ENCODE results near the gene SEMA6A.

The SEMA6A gene

DNA sequence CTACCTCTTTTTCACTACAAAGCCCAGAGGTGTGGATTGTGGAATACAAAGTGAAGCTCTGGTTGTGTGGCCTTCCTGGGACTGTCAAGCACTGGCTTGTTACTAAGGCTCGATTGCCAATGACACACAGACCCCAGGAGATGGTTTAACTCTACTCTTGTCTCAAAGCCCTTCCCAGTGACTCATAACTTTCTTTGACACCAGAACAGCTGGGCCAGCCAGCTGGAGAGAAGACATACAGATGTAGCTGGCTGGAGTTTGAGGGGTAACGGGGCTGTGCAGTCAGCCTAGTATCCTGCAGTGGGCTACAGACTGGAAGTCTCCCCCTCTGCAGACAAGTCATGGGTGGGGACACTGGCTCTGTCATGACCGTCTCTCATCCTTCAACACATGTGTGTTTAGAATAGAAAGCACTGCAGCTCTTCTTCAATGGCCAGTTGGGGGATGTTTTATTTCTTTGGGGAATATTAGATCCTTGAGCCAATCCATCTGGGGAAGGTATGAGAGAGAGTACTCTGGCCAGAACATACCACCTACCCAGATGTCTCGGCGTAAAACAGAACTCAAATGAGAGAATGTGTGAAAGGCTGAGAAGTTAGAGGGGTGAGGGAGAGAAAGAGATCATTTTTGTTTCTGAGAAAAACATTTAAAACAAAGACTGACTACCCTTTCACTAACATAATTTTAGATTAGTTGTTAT lies 53.3 kb downstream of the SEMA6A start:
- no peak for DNase-seq

GRCh38 chr5:116520771-116521170 lies 53.9 kb downstream of the SEMA6A start:
- no peak for DNase-seq

DNA sequence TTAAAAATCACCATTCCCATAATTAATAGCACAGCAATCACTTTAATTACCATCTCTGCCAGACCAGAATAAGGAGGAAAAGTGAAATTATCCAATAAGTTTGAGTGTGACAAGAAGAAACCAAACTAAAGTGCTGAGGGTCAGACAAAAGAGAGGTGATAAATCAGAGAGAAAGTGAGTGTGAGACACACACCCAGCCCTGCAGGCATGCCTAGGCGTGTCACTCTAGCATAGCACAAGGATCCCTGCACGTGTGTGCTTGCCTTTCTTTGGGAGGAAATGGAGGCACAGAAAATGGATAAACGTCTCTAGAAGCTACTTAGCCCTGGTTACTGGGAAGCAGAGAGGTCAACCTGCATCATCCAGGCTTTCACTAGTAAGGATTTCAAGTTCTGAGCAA lies 56.2 kb downstream of the SEMA6A start:
- DNase-seq, result no peak

DNA sequence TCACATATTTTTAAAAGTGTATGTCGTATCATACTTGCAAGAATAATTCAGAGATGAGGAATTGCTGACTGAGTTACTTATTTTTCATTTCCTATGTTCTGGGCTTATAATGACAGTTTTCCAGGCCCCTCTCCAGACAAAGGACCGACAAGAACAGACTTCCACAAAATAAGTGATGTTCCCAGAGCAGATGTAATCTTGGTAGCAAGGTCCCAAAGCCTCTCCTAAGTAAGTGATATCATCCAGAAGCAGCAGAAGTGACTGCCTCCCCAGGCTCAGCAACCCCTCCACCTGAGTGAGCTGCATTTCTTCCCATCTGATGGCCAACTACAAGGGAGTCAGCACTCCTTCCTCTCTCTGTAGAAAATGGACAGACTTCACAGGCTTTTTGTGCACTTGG lies 57.1 kb downstream of the SEMA6A start:
- DNase-seq, result no peak

GRCh38 chr5:116516021-116516420 lies 58.6 kb downstream of the SEMA6A start:
- DNase-seq, result no peak

DNA sequence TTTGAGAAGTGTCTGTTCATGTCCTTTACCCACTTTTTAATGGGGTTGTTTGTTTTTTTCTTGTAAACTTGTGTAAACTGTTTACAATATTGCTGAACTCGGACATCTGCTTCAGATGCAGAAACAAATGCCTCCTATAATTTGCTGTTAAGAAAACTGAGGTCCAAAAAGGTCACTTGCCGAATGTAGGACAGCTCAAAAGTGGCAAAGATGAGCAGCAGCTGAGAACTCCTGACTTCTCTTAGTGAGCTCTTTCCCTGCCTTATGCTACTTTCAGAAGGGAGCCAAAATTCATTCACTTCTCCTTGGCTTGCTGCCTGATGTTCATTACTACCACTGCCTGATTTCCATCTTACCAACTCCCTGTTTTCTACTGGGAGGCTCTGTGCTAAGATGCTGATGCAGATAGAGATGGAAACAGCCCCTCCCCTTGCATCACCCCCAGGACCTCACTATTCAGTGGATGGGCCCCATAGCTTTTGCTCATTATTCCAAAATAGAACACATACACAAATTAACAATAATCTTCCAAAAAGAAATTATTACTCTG lies 60.1 kb downstream of the SEMA6A start:
- no peak for DNase-seq

DNA sequence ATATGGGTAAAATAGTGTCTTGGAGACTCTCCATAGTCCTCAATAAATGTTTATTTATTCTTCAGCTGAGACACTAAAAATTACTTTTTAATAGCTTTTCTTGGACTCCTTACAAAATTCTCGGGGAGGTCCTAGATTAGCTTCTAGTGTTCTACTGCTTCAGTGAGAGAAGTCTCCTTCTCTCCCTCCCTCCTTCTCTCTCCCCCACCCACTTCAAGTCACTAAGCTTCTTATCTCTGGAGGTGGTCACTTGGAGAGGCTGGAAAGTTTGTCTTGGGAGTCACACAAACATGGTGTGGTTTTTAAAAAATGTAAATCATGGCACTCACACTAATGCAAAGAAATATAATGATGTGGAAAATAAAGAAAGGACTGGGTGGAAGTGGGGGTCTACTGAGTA lies 64.1 kb downstream of the SEMA6A start:
- DNase-seq, result no peak

- DNase-seq, result no peak
Observed at GRCh38 chr5:116509483-116510244, 65.0 kb downstream of the SEMA6A start.

- DNase-seq, result no peak
Observed at GRCh38 chr5:116508835-116509234, 65.8 kb downstream of the SEMA6A start.

DNA sequence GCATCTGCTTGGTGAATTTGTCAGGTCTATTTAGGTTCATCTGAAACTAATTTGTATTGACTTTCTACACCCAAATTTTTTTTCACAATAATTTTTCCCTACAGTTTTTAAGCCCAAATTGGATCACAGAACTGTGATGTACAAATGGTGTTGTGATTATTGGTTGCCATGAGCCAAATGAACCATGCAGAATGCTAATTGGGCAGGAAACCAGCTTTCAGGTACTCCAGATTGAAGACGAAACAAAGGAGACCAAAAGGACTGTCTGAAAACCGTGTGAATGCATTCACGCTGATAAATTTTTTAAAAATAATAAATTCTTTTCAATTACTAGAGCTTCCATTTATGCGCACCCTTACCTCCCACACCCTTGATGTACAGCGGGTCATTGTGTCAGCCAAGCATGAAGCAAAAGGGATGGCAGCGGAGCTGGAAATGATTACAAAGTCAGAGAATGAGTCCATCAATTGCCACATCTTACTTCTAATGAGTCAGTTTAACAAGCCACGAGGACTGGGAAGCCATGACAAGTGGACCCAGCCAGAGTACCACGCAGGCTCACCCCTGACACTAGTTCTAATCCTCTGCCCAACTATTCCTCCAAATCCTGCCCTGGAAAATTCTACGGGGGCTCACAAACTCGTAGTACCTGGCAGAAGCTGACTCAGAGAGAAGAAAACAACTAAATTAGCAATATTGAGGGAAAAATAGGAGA lies 66.5 kb downstream of the SEMA6A start:
- no peak for DNase-seq

DNA sequence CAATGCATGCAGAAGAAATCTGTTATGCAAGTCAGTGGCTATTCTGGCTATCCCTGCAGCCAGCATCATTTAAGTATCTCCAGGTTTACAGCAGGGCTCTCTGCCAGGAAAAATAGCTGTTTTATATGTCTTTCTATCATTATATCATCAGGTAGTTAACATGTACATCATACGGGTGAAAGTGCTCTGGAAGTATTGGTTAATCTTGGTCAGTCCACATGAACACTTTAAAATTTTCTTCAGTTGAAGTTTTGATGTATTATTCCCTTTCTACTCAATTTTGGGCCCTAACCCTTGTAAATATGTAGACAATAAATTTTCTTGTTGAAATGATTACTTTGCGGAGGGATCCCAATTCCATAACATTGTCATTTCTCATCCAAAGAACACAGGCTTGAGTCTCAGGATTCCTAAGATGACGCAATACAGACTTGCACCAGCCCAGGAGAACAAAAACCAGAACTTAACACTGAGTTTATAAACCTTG lies 67.5 kb downstream of the SEMA6A start:
- no peak for DNase-seq

GRCh38 chr5:116506488-116506887 lies 68.1 kb downstream of the SEMA6A start:
- no peak for DNase-seq

DNA sequence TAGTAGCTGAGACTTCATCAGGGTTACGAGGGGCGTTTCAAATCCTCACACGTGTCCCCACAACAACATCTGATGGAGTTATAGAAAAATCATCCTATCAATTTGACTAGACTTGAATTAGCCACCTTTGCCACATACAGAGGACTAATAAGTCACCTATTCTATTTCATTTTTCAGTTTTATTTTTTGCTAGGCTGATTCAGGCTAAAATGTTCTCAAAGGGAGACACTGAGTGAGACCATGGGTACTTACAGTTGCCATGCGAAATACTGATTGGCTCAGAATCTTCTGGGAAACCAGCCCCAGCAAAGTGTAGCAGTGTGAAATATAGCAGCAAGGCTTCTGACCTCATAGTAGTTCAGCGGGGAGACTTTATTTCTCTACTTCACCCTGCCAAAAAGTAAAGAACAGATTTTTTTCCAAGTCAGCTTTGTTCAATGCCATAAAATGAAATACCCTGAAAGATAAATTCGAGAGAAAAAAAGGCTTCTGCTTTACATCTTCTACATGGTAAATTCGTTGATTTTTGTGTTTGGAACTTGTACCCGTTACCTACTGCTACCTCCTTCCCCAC lies 69.9 kb downstream of the SEMA6A start:
- no peak for DNase-seq

DNA sequence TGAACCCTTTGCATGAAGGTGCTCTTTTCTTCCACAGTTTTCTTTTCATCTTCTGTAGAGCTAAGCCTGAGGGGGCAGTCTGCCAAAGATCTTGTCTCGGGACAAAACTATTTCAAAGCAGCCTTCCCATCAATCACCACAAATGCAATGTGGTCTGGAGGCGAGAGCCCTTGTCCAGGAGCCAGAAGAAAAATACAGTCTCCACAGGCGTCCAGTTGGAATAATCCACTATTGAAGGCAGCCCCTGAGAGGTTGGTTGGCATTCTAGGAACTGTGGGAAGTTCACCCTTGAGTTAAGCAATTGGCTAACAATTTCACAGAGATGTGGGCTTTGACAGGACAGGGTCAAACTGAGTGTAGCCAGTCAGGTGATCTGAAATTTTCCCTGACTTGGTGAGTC lies 72.0 kb downstream of the SEMA6A start:
- DNase-seq, result no peak

DNA sequence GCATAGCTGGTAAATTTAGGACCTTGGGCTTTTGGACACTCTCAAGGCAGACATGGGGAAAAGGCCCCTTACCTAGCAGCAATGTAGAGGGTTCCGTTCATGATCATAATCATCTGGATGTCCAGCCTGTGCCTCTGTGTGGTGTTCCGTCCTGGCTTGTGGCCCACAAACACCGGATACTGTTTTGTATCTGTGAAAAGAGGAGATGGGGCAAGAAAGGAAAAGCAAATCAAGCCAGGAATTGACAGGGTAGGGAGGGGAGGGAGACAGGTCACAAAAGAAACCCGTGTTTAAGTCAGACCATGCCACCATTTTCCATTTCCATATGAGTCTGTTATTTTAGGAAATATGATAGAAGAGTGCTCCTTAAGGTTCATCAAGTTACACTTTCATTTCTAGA lies 72.5 kb downstream of the SEMA6A start:
- no peak for DNase-seq

GRCh38 chr5:116498503-116499048 lies 76.0 kb downstream of the SEMA6A start:
- DNase-seq, result no peak

GRCh38 chr5:116497631-116498030 lies 77.0 kb downstream of the SEMA6A start:
- no peak for DNase-seq

DNA sequence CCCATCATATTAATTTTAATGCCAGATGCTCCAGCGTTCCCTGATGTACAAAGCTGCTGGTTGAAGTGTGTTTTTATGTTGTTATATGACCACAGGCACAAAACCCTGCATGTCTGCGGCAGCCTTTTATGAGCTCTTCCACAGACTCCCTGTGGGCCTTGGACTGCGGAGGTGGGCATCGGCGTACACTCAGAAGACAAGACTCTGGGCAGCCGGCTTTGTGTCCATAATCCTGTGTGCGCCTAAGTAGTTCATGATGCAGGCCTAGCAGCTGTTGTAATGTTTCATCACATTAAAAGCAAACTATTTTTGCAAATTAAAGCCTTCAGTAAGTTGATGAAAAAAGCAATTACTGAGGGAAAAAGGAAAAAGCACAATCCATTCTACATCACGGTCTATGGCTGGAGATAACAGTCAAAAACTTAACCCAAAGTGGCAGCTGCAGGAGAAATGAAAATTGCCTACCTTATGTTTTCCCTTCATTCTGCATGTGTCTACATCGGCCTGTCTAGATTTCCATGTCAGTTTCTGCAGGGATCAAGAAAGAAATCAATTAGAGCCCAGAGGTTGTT lies 78.8 kb downstream of the SEMA6A start:
- no peak for DNase-seq

GRCh38 chr5:116494784-116495450 lies 79.7 kb downstream of the SEMA6A start:
- DNase-seq, result no peak

GRCh38 chr5:116492776-116493175 lies 81.8 kb downstream of the SEMA6A start:
- DNase-seq, result no peak

- DNase-seq, result no peak
Observed at GRCh38 chr5:116492016-116492623, 82.5 kb downstream of the SEMA6A start.

Measured in activated effector memory CD4-positive, alpha-beta T cell treated with anti-CD3 and anti-CD28 coated beads, Interleukin-2, amount 50 U/mL, for 16 hours (primary cell).